Activated CD8-positive, alpha-beta T cell treated with anti-CD3 and anti-CD28 coated beads, Interleukin-2, amount 10 ng/mL, durations not matched to agents 7 days and 5 days (primary cell): ENCODE data around the gene TRPV5. TPM values are rescaled to one million over a fixed set of nuclear protein-coding genes. Genes with fewer than 3 reads are reported as not detected.

Experiments
- ATAC-seq: fragments of 150-1000 bp; cut with Tn5 transposase; one replicate; pipeline ENCODE4 v1.10.0; 2021; ENCODE audit warnings: moderate library complexity
- CTCF ChIA-PET: fragments of 350-600 bp; sonication (Branson Sonifier 250); formaldehyde crosslinking; loops from one replicate; lab custom pipeline; 2021; ENCODE audit warnings: antibody characterized with exemption; lab: Charles Lee
- POLR2A ChIA-PET: fragments of 350-600 bp; sonication (Branson Sonifier 250); formaldehyde crosslinking; loops from one replicate; lab custom pipeline; 2021; ENCODE audit warnings: antibody characterized with exemption; lab: Charles Lee
- DNase-seq: peaks from one replicate; pipeline ENCODE4 v3.0.0-alpha.2; 2020
- H3K27ac Mint-ChIP-seq: one replicate; pipeline ENCODE4 v1.8.0; 2021; ENCODE audit warnings: mild to moderate bottlenecking, mixed read lengths
- H3K27me3 Mint-ChIP-seq: one replicate; pipeline ENCODE4 v1.8.0; 2021; ENCODE audit warnings: low read depth, mixed read lengths
- H3K36me3 Mint-ChIP-seq: one replicate; pipeline ENCODE4 v1.8.0; 2021; ENCODE audit warnings: low read depth, mixed read lengths
- H3K4me1 Mint-ChIP-seq: one replicate; pipeline ENCODE4 v1.8.0; 2021; ENCODE audit warnings: low read depth, mixed read lengths
- H3K4me3 Mint-ChIP-seq: one replicate; pipeline ENCODE4 v1.8.0; 2021; ENCODE audit warnings: mild to moderate bottlenecking, mixed read lengths
- H3K9me3 Mint-ChIP-seq: one replicate; pipeline ENCODE4 v1.8.0; 2022; ENCODE audit warnings: mixed read lengths; ENCODE audit not compliant: insufficient read depth
- total RNA-seq, 2 experiments: library from RNA; stranded (reverse); gene quantifications; one replicate each; pipeline ENCODE4 v1.2.3, GENCODE V29; 2021

The TRPV5 gene
- total RNA-seq, 2 experiments from 2014 or later: not detected

DNA sequence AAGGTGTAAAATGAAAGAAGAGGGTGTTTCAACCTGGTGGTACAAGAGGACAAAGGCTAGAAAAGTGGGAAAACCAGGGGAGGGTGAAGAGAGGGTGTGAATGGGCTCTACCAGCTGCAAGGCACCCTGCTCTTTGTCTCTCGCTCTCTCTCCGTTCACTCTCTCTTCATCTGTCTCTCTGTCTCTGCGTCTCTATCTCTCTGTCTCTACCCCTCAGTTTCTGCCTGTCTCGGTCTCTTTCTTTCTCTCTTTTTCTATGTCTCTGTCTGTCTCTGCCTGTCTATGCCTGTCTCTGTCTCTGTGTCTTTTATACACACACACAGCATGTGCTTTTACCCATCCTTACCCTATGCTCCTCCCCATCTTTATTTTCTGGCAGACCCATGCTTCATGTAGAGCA, 5.1 kb upstream of the TRPV5 start:
- H3K4me3 Mint-ChIP-seq: no peak overlapping the region
- no peak overlapping the region for H3K27ac Mint-ChIP-seq
- DNase-seq: no peak
- ChIA-PET CTCF (no interaction called here), POLR2A (no interaction called here)
- no peak for ATAC-seq
- no peaks in the 10 kb centered on the region for H3K9me3 Mint-ChIP-seq
- H3K4me1 Mint-ChIP-seq: peaks cover 1% of the 10 kb centered on the region
- no peaks in the 10 kb centered on the region for H3K27me3 Mint-ChIP-seq
- H3K36me3 Mint-ChIP-seq: no peaks in the 10 kb centered on the region

DNA sequence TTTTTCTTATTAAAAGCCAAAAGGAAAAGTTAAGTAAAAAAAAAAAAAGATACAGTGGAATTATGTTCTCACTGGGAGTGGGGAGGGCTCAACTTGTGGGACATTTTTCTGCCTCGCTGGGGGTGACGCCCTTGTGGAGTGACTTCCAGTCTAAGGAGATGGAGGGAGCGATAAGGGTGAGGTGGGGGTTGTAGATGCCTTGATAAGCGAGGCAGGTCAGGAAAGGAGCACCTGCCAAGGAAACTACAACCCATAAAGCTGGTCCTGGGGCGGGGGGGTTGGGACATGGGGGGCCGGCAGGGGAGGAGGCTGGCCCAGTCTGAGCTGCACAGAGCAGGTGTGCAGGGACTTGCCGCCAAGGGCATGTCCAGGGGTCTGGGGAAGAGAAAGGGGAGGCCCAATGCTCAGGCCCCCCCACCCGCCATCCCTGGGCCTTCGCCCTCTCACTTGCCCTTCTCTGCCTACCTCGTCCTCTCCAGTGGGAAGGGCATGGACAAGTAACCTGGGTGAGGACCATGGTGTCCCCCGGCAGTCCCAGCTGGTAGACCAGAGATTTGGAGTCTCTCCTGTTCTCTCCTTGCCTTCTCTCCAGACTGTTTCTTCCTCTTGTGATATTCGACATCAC, 2.5 kb upstream of the TRPV5 start:
- H3K27me3 Mint-ChIP-seq: peaks cover 2% of the 10 kb centered on the region
- DNase-seq (no peak), ATAC-seq (no peak)
- no peaks in the 10 kb centered on the region for H3K36me3 Mint-ChIP-seq
- ChIA-PET CTCF (no interaction called here), POLR2A (no interaction called here)
- H3K4me1 Mint-ChIP-seq: peaks cover 4% of the 10 kb centered on the region
- H3K9me3 Mint-ChIP-seq: no peaks in the 10 kb centered on the region
- no peak overlapping the region for H3K4me3 Mint-ChIP-seq
- no peak overlapping the region for H3K27ac Mint-ChIP-seq

GRCh38 chr7:142934056-142934455, 510 bp upstream of the TRPV5 start:
- no peak for ATAC-seq
- ChIA-PET POLR2A (no interaction called here), CTCF (no interaction called here)
- no peak overlapping the region for H3K4me3 Mint-ChIP-seq
- H3K27me3 Mint-ChIP-seq: peaks cover 2% of the 10 kb centered on the region
- no peak for DNase-seq
- no peak overlapping the region for H3K27ac Mint-ChIP-seq
- H3K9me3 Mint-ChIP-seq: no peaks in the 10 kb centered on the region
- H3K4me1 Mint-ChIP-seq: peaks cover 4% of the 10 kb centered on the region
- no peaks in the 10 kb centered on the region for H3K36me3 Mint-ChIP-seq

DNA sequence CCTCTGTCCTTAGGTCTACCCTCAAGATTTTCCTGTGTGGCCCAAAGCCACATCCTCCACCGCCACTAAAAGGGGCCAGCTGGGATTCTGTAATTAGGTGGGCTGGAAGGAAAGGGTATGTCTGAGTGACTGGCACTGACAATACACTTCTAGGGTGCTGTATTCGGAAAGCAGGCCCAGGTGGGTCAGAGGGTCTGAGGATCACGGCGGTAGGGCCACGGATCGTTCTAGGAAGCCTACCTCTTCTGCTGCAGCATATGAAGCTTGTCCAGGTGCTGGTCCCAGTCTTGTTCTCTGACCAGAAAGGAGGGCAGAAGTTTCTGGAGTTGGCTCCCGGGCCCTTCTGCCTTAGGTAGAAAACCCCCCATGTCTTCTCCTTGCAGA, 462 bp downstream of the TRPV5 start:
- no peak for ATAC-seq
- H3K4me1 Mint-ChIP-seq: peaks cover 4% of the 10 kb centered on the region
- no peaks in the 10 kb centered on the region for H3K9me3 Mint-ChIP-seq
- no peak overlapping the region for H3K4me3 Mint-ChIP-seq
- no peak overlapping the region for H3K27ac Mint-ChIP-seq
- ChIA-PET POLR2A (no interaction called here), CTCF (no interaction called here)
- H3K36me3 Mint-ChIP-seq: no peaks in the 10 kb centered on the region
- peaks cover 2% of the 10 kb centered on the region for H3K27me3 Mint-ChIP-seq
- DNase-seq: no peak

DNA sequence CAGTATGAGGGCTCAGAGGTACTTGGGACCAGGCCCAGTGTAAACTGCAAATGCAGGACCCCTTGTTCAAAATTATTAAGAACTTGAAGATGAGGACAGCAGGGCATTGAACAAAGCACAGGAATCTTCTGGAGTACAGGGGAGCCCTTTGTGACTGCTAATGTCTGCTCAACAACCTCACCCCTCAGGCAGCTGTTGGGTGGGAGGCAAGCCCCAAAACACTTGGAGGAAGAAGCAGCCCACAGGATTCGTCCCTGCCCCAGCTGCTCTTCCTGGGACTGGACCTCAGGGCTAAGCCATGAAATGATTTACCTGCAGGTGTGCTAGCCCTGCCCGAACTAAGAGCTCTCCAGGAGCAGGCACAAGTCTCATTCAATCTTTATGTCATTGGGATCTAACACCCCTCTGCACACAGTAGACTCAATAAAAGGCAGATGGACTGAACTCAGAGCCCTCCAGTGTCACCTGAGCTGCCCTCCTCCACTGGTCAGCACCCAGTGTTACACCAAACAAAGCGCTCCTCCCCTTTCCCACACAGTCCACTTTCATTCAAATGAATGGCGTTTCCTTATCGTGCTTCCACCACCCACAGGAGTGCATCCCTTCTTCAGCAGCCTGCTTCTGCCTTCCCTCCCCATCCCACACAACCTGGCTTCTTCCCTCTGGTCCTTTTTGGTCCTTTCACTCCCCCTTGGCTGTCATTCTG, 1.0 kb downstream of the TRPV5 start:
- ChIA-PET POLR2A (no interaction called here), CTCF (no interaction called here)
- DNase-seq (no peak), ATAC-seq (no peak)
- no peak overlapping the region for H3K4me3 Mint-ChIP-seq
- H3K27me3 Mint-ChIP-seq: peaks cover 2% of the 10 kb centered on the region
- H3K27ac Mint-ChIP-seq: no peak overlapping the region
- H3K4me1 Mint-ChIP-seq: peaks cover 4% of the 10 kb centered on the region
- no peaks in the 10 kb centered on the region for H3K36me3 Mint-ChIP-seq
- H3K9me3 Mint-ChIP-seq: no peaks in the 10 kb centered on the region

DNA sequence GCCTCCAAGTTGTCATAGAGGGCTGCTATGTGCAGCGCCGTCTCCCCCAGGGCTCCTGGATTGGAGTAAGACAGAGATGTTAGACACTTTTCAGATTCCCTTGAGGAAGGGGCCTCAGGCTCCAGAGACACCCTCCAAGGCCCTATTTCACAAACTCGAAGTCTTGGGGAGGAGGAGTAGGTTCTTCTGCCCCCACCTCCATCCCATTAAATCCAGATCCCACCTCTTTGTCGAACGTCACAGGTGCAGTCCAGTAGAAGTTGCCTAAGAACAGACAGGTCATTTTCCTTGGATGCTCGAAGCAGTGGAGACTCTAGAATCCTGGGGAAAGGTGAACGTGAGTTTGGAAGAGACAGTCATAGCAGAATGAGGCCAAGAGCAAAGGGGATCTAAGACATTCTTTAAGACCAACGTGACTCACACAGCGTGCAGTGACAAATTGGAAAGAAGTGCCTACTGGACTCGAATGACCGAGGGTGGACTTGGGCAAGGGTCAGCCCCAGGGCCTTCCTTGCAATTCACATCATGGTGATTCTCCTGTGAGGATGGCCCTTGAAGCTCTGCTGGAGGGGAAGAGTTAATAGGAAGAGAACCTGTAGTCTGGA, 3.3 kb downstream of the TRPV5 start:
- DNase-seq (no peak), ATAC-seq (no peak)
- Mint-ChIP-seq H3K27ac (no peak overlapping the region), H3K4me3 (no peak overlapping the region), H3K9me3 (no peaks in the 10 kb centered on the region), H3K36me3 (no peaks in the 10 kb centered on the region), H3K4me1 (peaks cover 4% of the 10 kb centered on the region), H3K27me3 (peaks cover 2% of the 10 kb centered on the region)
- ChIA-PET CTCF (no interaction called here), POLR2A (no interaction called here)

DNA sequence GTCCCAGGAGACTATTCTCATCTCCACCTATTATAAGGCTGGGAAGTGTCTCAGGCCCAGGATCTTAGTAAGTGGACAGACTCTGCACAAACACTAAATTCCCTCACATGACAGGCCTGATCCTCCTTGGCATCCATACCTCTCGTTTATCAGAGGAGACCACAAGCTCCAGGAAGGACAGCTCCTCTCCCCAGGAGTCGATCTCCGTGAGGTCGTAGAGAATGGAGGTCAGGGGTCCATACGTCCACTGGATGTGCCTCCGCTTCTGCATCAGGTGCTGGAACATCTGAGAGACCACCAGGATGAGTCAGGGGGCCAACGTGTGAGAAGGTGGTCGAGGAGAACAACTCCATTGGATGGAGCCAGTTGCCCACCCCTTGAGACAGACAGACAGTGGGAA, 5.6 kb downstream of the TRPV5 start:
- no peak overlapping the region for H3K27ac Mint-ChIP-seq
- ATAC-seq (no peak), DNase-seq (no peak)
- ChIA-PET POLR2A (no interaction called here), CTCF (interaction anchor here (1.3 kb wide), 1 partner anchor 324 kb away, joined by 3 read pairs; no protein-coding TSS in a partner anchor)
- no peaks in the 10 kb centered on the region for H3K36me3 Mint-ChIP-seq
- H3K4me1 Mint-ChIP-seq: no peaks in the 10 kb centered on the region
- no peak overlapping the region for H3K4me3 Mint-ChIP-seq
- peaks cover 3% of the 10 kb centered on the region for H3K27me3 Mint-ChIP-seq
- no peaks in the 10 kb centered on the region for H3K9me3 Mint-ChIP-seq

GRCh38 chr7:142927085-142927745, 6.3 kb downstream of the TRPV5 start:
- POLR2A ChIA-PET: no interaction called here
- DNase-seq (no peak), ATAC-seq (no peak)
- Mint-ChIP-seq H3K9me3 (no peaks in the 10 kb centered on the region), H3K27me3 (peaks cover 3% of the 10 kb centered on the region), H3K4me1 (no peaks in the 10 kb centered on the region), H3K4me3 (no peak overlapping the region), H3K36me3 (no peaks in the 10 kb centered on the region), H3K27ac (no peak overlapping the region)
- CTCF ChIA-PET: interaction anchor here (1.1 to 1.3 kb wide), 2 partner anchors 55 to 324 kb away, joined by 3 read pairs; no protein-coding TSS in a partner anchor

DNA sequence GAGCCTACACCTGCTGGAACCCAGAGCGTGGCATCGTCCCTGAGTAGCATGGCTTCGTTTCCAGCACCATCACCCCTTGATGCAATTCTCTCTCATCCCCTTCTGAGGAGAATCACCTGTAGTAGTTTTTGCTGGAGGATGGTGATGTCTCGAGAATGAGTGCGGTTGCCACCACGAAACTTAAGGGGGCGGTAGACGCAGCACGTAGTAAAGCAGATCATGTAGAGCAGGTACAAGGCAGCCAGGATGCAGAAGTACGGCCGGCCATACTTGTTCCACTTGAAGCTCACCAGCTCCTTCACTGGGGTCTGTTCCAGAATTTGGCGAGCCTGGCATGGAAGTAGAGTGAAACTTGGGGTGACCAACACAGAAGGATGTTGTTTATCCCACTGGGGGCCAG, 8.1 kb downstream of the TRPV5 start:
- no peak for ATAC-seq
- DNase-seq: no peak
- CTCF ChIA-PET: interaction anchor here (0.9 to 1.6 kb wide), 4 partner anchors 9 to 290 kb away, joined by 3 to 5 read pairs (median 3); no protein-coding TSS in a partner anchor

GRCh38 chr7:142923391-142923790, 10.2 kb downstream of the TRPV5 start:
- Mint-ChIP-seq H3K27ac (no peak overlapping the region), H3K4me1 (no peaks in the 10 kb centered on the region), H3K9me3 (no peaks in the 10 kb centered on the region), H3K4me3 (no peak overlapping the region), H3K36me3 (no peaks in the 10 kb centered on the region), H3K27me3 (peaks cover 9% of the 10 kb centered on the region)
- no peak for DNase-seq
- POLR2A ChIA-PET: no interaction called here
- ATAC-seq: no peak
- CTCF ChIA-PET: interaction anchor here (1.1 kb wide), 1 partner anchor 12 kb away, joined by 3 read pairs; no protein-coding TSS in a partner anchor

More for the DNA sequence above, 8.1 kb downstream of the TRPV5 start:
- POLR2A ChIA-PET: no interaction called here
- peaks cover 3% of the 10 kb centered on the region for H3K27me3 Mint-ChIP-seq
- H3K4me1 Mint-ChIP-seq: no peaks in the 10 kb centered on the region
- H3K4me3 Mint-ChIP-seq: no peak overlapping the region
- no peaks in the 10 kb centered on the region for H3K9me3 Mint-ChIP-seq
- H3K27ac Mint-ChIP-seq: no peak overlapping the region
- H3K36me3 Mint-ChIP-seq: no peaks in the 10 kb centered on the region

DNA sequence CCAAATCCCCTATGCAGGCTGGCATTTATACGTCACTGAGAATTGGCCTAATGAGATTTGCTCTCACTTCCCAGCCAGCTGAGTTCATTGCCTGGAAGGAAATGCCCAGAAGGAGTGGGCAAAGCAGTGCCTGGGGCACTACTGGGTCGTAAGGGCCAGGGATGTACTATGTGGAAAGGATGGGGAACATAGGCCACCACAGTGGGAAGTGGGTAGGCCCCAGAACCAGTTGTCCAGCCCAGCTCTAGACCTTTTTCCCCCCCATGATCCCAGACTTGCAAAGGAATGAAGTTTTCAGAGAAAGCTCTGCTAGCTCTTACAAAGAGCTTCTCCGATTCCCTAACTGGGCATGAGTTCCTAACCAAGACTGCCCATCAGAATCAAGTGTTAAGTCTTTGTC, 13.9 kb downstream of the TRPV5 start:
- H3K36me3 Mint-ChIP-seq: no peaks in the 10 kb centered on the region
- H3K4me3 Mint-ChIP-seq: no peak overlapping the region
- ATAC-seq: no peak
- H3K4me1 Mint-ChIP-seq: no peaks in the 10 kb centered on the region
- no peaks in the 10 kb centered on the region for H3K9me3 Mint-ChIP-seq
- H3K27ac Mint-ChIP-seq: no peak overlapping the region
- ChIA-PET POLR2A (no interaction called here), CTCF (no interaction called here)
- DNase-seq: no peak
- peaks cover 14% of the 10 kb centered on the region for H3K27me3 Mint-ChIP-seq

GRCh38 chr7:142918901-142919300, 14.6 kb downstream of the TRPV5 start:
- H3K27ac Mint-ChIP-seq: no peak overlapping the region
- H3K9me3 Mint-ChIP-seq: no peaks in the 10 kb centered on the region
- no peak for DNase-seq
- ChIA-PET CTCF (no interaction called here), POLR2A (no interaction called here)
- no peaks in the 10 kb centered on the region for H3K4me1 Mint-ChIP-seq
- no peak overlapping the region for H3K4me3 Mint-ChIP-seq
- no peaks in the 10 kb centered on the region for H3K36me3 Mint-ChIP-seq
- ATAC-seq: no peak
- H3K27me3 Mint-ChIP-seq: peaks cover 14% of the 10 kb centered on the region
